Fibroblast of skin of right biceps (primary cell): ENCODE data around the gene ATXN7L3.
"Not testable (repeated sequence)": the region's sequence is repeated elsewhere in the genome, so short reads cannot be mapped to it uniquely, and the experiment has no call there.

Experiments used
- DNase-seq: peaks from one replicate; pipeline ENCODE4 v3.0.0-alpha.2; 2013

The ATXN7L3 gene

GRCh38 chr17:44170499-44171201, 29.0 kb downstream of the ATXN7L3 start, which contains the start of gene ASB16:
Gene ASB16, plus strand, starts transcription at chr17:44170704. Its CDS starts 86 bp downstream, at chr17:44170790.
- DNase-seq = peak; percentile 24

- DNase-seq = no peak
These were observed 29.6 kb downstream of the ATXN7L3 start for GRCh38 chr17:44170135-44170498.

- no peak for DNase-seq
These were observed 32.4 kb downstream of the ATXN7L3 start for GRCh38 chr17:44167181-44167861.

GRCh38 chr17:44164476-44164875, 35.2 kb downstream of the ATXN7L3 start:
- no peak for DNase-seq

GRCh38 chr17:44159519-44160210, 40.0 kb downstream of the ATXN7L3 start:
- DNase-seq = peak; percentile 34

- DNase-seq = no peak
These were observed 44.2 kb downstream of the ATXN7L3 start for GRCh38 chr17:44155488-44155887.

GRCh38 chr17:44152875-44153274, 46.8 kb downstream of the ATXN7L3 start:
- no peak for DNase-seq

- no peak for DNase-seq
These were observed 49.8 kb downstream of the ATXN7L3 start for GRCh38 chr17:44149750-44150329.

GRCh38 chr17:44149066-44149465, 50.6 kb downstream of the ATXN7L3 start:
- not testable (repeated sequence) for DNase-seq

- DNase-seq = no peak
These were observed 51.9 kb downstream of the ATXN7L3 start for GRCh38 chr17:44147812-44148211.

- no peak for DNase-seq
These were observed 53.0 kb downstream of the ATXN7L3 start for GRCh38 chr17:44146375-44147346.

GRCh38 chr17:44144966-44145739, 54.5 kb downstream of the ATXN7L3 start:
- no peak for DNase-seq

- DNase-seq = not testable (repeated sequence)
These were observed 55.8 kb downstream of the ATXN7L3 start for GRCh38 chr17:44143921-44144320.
